Measurements from ENCODE around the gene CEBPZOS.
A peak's percentile ranks its signal among the peaks of the same experiment; 100 is the strongest.
"Not testable (repeated sequence)": the region's sequence is repeated elsewhere in the genome, so short reads cannot be mapped to it uniquely, and the experiment has no call there.

CEBPZOS gene

DNA sequence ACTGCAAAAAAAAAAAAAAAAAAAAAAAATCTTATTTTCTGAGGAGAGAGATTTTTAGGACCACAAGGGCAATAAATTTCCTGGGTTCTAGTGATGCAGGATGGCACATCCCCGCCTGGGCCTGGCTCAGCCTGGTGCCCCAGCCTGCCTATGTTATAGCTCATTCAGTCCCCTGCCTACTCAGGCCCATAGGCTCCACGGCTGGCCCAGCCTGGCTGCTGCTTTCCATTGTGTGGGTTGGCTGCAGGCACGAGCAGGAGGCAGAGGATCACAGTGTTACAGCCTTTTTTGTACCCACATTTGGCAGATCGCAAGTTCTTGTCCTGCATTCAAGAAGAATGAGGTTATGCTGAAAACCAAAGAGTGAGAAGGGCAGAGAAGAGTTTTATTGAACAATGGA is 5.0 kb upstream of the CEBPZOS start:
- DNase-seq (ENCODE audit: low read depth in 3 of 3): no peak

DNA sequence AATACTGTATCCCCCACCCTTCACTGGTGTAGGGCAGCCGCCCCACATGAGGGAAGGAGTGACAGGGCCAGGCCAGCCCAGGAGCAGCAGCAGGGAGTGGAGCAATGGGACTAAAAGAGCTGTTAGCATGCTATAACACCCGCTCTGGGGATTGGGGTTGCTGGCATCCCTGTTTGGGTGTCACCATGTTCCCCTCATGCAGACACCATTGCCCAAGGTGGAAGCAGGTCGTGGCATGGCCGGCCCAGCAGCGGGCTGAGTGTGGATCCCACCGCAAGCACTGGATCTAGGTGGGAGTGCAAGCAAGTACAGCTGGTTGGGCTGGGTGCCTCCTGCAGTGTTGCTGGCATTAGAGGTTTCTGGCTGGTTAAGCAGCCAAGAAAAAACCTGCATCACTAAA is 4.5 kb upstream of the CEBPZOS start:
- DNase-seq (ENCODE audit: low read depth in 3 of 3): no peak

DNA sequence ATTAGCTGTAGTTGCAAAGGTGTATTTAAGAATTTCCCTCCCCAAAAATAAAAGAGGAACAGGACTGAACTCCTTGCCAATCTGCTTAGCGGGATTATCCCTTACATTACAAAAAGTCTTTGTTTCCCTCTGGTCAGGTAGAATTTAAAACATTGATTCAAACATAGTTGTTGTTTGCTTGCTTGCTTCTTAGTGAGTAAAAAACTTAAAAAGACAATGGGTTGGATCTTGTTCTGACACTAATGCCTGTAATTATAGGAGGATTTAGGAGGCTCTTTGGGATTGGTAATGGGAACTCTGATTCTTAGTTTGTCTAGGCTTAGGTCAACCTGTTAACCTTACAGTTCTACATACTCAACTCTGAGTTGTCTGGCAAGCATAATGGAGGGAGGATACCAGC is 3.7 kb upstream of the CEBPZOS start:
- no peak for DNase-seq (ENCODE audit: low read depth in 3 of 3)

DNA sequence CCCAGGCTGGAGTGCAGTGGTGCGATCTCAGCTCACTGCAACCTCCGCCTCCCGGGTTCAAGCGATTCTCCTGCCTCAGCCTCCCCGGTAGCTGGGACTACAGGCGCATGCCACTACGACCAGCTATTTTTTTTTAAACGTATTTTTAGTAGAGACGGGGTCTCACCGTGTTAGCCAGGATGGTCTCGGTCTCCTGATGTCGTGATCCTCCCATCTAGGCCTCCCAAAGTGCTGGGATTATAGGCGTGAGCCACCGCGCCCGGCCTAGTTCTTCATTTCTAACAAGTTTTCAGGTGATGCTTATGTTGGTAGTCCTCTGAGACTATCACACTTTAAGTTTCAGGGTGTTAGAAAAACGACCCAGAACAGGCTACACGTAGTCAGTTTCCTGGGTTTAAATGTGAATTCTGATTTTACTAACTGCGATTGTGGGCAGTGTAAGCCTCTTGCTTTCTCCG is 405 bp upstream of the CEBPZOS start:
- DNase-seq (ENCODE audit: low read depth in 3 of 3): not testable (repeated sequence)

DNA sequence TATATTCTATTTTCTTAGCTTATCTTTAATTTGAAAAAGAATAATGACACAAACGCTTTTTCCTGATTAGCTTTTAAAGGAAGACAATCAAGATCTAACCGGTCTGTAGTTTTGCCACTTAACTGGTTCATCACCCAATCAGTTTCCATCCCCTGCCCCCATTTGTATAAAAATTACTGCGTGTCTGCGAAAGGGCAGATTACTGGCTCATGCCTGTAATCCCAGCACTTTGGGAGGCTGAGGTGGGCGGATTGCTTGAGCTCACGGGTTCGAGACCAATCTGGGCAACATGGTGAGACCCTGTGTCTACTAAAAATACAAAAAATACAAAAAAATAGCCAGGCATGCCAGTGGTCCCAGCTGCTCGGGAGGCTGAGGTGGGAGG is 2.4 kb downstream of the CEBPZOS start:
- DNase-seq (ENCODE audit: low read depth in 3 of 3): no peak

DNA sequence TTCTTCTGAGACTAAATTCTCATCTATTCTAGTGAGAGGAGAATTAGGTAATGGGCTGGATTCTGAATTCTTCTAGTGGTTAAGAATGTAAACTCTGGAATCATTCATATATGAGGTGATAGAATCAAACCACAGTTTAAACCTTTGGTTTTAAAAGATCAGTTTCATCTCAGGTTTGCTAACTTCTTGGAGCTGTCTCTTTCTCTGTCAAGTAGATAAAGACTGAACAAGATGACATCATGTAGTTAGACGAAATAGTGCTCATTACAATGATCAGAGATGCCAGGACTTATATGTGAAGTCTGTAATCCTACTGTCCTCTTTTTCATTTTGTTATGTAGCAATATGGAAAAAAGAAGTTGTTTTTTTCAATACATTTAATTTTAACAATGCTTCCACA is 4.9 kb downstream of the CEBPZOS start:
- no peak for DNase-seq (ENCODE audit: low read depth in 3 of 3)

DNA sequence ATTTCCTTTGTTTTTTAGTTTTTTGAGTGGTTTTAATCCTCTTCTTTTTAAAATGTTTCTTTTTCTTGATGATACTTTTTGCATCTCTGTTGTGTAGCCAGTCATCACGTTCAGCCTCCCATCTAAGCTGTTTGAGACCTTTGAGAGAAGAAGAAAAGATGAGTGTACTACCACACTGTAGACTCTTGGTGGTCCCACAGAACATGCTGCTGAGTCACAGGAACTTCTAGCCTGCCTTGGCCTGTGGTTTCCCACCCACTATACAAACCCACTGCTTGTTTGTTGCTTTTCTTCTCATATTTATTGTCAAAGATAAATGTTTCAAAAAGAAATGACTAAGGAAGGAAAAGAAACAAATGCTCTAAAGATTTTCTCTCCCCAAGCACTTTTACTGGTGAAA is 5.5 kb downstream of the CEBPZOS start:
- DNase-seq (ENCODE audit: low read depth in 3 of 3): no peak

DNA sequence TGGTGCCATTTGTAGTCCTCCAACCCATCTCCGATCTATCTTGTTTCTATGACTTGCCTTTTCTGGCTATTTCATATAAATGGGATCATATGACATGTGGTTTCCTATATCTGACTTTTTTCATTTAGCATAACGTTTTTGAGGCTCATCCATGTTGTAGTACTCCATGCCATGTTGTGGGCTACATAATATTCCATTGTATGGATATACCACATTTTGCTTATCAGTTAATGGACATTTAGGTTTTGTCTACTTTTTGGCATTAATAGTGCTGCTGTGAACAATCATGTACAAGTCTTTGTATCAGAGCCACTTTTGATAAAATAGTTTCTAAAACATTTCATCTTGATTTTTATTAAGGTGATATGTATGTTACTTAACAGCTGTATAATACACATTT is 7.4 kb downstream of the CEBPZOS start:
- DNase-seq (ENCODE audit: low read depth in 3 of 3): no peak

DNA sequence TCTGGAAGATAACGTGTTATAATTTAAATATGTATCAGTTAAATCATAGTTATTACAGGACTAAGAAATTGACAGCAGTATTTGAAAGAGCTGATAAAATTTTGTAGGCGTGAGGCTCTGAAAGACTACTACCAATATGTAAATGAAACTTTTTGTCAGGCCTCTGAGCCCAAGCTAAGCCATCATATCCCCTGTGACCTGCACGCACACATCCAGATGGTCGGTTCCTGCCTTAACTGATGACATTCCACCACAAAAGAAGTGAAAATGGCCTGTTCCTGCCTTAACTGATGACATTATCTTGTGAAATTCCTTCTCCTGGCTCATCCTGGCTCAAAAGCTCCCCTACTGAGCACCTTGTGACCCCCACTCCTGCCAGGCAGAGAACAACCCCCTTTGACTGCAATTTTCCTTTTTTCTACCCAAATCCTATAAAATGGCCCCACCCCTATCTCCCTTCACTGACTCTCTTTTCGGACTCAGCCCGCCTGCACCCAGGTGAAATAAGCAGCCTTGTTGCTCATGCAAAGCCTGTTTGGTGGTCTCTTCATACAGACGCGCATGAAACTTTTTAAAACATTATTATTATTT is 8.9 kb downstream of the CEBPZOS start:
- not testable (repeated sequence) for DNase-seq (ENCODE audit: low read depth in 3 of 3)

DNA sequence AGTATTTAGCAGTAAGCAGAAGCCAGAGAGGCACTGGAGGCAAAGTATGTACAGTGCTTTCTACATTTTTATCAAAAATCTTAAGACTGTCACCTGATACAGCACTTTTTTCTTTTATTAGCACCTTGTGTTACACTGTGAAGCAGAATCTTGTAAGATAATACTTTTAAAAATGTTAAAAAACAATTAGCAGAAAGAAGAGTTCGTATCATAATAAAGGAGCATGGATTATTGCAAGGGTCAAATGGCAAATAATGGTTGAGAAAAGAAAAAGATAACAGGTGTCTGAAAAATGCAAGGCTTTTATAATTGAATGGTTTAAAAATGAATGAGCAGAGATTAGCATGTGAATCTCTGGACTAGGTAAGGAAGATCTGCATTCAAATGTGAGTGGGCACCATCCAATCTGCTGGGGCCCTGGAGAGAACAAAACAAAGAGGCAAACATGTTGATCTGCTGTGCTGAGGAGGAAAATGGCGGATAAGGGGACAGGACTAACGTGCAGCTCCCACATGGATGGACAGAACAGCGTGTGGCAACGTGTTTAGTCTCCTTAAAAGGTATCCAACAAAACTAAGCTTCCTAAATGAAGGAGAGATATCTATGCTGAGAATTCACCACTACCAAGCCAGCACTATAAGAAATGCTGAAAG is 9.5 kb downstream of the CEBPZOS start:
- no peak for DNase-seq (ENCODE audit: low read depth in 3 of 3)

DNA sequence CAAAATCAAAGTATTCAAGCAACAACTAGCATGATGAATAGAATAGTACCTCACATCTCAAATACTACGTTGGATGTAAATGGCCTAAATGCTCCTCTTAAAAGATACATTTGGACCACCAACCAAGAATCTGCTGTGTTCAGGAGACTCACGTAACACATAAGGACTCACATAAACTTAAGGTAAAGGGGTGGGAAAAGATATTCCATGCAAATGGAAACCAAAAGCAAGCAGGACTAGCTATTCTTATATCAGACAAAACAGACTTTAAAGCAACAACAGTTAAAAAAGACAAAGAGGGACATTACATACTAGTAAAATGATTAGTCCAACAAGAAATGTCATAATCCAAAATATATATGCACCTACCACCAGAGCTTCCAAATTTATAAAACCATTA is 10.5 kb downstream of the CEBPZOS start:
- DNase-seq (ENCODE audit: low read depth in 3 of 3): not testable (repeated sequence)

DNA sequence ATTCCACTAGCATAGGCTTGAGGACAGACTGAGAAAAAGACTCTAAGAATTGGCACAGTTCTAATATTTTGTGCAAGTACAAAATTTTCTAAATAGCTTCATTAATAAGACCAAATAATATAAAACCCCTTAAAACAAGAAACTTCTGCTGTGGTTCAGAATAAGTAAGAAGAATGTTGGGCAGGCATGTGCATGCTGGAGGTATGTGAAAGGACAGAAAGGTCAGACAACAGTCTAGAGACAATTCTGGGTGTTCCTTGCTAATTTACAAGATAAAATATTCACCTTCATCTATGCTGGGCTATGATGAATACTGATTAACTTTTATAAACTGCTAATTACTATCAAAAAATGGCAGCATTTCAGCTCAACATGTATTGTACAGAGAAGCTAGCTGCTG is 14.9 kb downstream of the CEBPZOS start:
- DNase-seq (ENCODE audit: low read depth in 3 of 3): no peak

DNA sequence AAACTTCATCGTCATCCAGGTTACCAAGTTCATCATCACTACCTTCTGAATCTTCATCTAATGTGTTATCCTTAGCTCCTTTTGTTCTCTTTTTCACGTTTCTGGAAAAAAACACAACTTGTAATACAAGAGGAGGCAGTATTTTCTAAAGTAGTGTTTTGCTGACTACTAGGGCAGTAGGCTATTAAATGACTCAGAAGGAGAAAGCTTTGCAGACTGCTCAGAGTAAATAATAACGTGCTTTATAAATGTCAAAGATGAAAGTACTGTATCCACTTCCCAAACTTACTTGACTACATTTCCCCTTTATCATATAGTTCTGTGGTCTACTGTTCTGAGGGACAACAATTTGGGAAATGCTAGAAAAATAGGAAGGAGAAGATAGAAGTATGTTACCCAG is 15.6 kb downstream of the CEBPZOS start:
- DNase-seq (ENCODE audit: low read depth in 3 of 3): no peak

DNA sequence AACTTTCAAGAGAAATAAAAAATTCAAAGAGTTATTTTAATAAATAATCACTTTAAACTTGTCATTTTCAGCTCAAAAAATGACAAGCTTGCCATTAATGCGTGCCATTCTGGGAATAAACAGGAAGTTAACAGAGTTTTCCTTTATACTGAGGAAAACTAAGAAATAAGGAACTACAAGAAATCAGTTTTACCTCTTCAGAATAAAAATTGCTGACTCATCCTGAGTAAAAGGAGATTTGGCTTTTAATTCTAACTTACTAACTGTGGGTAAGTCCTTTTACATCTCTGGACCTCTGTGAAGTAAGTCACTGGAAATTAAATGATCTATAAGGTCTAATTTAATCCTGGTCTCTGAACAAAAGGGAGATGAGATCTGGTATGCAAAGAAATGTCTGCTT is 19.0 kb downstream of the CEBPZOS start:
- DNase-seq (ENCODE audit: low read depth in 3 of 3): no peak

DNA sequence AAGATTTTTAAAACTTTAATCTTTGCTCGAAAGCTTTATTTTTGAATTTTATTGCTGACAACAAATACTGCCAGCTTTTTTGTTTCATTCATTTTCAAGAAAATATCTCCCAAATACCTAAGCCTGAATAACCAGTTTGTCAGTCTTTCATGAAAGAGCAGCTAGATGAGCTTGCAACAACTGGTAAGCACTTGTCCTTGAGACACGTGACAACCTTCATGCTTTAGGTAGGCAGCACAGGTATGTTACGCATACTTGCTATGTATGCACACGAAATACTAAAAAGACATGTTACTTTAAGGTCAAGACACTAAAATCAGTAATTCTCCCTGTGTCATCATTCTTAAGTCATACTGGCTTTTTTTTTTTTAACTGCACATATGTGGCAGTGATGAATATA is 22.8 kb downstream of the CEBPZOS start:
- no peak for DNase-seq (ENCODE audit: low read depth in 3 of 3)

DNA sequence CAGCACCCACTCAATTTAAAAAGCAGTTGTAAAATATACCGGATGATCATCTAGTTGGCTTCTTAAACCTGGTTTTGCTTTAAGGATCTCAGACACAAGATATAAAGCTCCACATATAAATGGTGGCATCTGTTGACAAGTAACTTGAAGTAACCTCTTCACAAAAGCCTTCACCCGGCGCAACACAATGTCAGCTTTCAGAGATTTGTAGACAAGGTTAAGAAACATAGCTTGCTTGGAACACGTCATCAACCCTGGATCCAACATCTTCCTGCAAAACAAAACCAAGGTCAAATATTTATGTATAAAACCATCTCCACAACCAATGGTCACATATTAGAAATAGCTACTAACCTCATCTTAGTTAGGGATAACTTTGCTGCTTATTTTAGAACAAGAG is 26.8 kb downstream of the CEBPZOS start:
- no peak for DNase-seq (ENCODE audit: low read depth in 3 of 3)

DNA sequence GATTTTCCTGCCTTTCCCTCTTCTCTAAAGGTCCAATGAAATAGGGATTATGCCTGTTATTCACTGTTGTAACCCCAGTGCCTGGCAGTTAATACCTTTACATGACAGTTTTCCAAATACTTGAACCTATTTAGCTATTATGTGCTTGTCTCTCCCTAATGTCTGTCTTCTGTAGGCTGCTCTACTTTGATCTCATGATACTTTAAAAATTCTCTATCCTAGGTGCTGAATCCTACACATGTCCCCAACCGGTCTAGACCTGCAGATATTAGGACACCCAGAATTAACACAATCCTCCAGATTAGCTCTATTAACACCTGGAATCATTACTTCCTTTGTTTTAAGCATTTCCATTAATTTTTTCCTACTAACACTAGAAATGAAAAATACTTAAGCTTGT is 27.8 kb downstream of the CEBPZOS start:
- DNase-seq (ENCODE audit: low read depth in 3 of 3): no peak

DNA sequence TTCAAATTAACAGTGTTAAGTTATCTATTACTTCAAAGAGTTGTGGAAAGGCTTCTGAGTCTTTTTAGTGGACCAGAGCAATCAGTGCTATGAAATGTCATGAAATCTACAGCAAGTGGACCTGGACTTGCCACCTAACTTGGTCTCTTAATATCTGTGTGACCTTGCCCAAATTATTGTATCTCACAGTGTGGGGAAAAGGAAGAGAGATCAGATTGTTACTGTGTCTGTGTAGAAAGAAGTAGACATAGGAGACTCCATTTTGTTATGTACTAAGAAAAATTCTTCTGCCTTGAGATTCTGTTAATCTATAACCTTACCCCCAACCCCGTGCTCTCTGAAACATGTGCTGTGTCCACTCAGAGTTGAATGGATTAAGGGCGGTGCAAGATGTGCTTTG is 28.8 kb downstream of the CEBPZOS start:
- not testable (repeated sequence) for DNase-seq (ENCODE audit: low read depth in 3 of 3)

DNA sequence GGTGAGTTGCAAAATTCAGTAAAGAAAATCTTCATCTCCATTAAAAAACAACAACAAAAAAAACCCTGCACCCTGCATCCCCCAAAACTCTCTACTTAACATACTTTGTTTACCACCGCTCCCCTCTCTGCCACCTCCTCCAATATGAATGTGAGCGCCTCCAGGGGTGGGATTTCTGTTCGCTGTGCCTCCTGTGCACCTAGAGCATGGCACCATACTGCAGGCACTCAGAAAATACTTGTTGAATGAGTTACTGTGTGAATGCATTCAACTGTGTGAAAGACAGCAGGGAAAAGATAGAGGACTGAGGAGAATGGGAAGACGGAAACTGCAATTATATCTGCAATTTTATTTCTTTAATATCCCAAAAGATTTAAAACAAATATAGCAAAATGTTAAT is 30.6 kb downstream of the CEBPZOS start:
- DNase-seq (ENCODE audit: low read depth in 3 of 3): no peak

DNA sequence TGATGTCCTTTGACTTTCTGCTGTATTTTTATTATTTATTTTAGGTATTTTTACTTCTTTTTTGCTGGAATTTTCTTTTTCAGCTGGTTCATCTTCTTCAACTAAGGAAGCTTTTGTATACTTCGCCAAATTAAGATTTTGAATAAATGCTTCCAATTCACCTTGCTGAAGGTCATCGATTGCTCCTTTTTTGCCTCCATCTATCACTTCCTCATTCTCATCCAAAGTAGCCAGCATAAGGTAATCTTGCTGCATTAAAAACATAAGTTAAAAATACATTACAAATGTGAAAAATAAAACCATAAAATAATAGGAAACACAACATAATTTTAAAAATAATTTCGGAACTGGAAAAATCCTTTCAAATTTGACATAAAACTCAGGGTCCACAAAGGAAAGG is 32.5 kb downstream of the CEBPZOS start:
- DNase-seq (ENCODE audit: low read depth in 3 of 3): no peak

DNA sequence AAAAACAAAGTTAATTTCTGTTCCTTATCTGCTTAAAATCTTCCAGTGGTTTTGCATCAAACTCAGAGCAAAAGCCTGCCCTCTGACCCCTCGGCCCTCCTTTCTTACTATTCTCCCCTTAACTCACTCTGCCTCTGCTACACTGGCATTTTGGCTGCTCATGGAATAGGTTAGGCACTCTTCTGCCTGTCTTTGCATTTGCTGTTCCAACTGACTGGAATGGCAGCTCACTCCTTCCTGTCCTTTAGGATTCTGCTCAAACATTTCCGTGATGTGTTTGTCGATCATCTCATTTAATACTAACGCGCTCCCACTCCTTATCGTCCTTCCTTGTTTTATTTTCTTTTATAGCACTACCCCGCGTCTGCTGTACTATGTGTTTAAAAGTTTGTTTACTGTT is 34.3 kb downstream of the CEBPZOS start:
- DNase-seq (ENCODE audit: low read depth in 3 of 3): no peak

DNA sequence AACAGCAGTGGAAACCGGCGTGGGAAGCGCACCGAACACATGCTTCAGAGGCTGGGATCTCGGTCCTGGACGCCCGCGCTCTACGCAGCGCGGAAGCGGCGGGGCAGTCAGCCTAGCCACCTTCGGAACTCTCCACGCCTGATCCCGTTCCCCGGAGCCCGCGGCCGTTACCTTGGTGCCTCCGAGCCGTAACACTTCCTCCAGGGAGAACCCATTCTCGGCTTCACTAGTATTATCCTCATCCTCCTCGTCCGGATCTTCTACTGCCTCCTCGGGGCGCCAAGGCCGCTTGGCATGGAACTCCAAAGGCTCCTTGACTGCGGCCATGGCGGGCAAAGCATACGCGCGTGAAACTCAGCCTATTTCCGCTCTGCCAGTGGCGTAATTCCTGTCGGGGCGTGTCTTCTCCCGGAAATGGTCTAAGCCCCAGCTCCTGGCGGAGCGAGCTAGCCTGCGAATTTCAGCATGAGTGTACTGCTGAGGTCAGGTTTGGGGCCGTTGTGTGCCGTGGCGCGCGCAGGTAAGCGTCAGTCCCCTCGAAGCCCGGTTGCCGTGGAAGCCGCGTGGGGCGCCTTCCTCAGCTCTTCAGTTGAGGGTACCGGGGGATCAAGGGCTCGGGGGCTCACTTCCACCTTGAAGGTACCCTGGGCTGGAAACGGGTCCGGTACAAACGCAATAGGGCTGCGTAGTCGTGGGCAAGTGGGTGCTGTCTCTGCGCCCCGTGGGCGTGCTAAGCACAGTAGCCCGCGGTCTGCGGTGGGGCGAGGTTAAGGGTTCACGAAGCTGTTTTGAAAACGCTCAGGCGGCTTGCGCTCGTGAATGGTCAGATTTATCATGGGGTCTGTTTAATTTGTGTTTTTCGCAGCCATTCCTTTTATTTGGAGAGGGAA is 35.2 kb downstream of the CEBPZOS start, which contains the start of the genes CEBPZ and NDUFAF7:
Gene CEBPZ (minus strand): TSS at position 356 of the 890 bp plus-strand sequence. CDS start 29 bp downstream, at position 327.
Gene NDUFAF7 (plus strand): TSS at position 418 of the 890 bp plus-strand sequence. CDS start 48 bp downstream, at position 466.
- peak; percentile 76 to 91 (median 87) for DNase-seq (ENCODE audit: low read depth in 3 of 3)

Data from stimulated activated CD4-positive, alpha-beta T cell treated with anti-CD3 and anti-CD28 coated beads, TNF-alpha, amount 100 ng/mL, for 24 hours (primary cell).